ENCODE measurements around the gene CEACAM6. TPM values are rescaled to one million over a fixed set of nuclear protein-coding genes. Genes with fewer than 3 reads are reported as not detected.

Gene CEACAM6
- polyA plus RNA-seq, 4 donors: 8.5 to 45.8 (median 19.6) TPM

GRCh38 chr19:41711376-41712261 lies 43.7 kb upstream of the CEACAM6 start:
- H3K9me3 ChIP-seq (ENCODE audit: control insufficient read depth in 2 of 2, insufficient read depth in 1 of 2, low read depth in 1 of 2, low read length in 1 of 2): no peaks in the 10 kb centered on the region
- H3K4me3 ChIP-seq (ENCODE audit: low read depth in 1 of 3, low read length in 3 of 3): peak overlapping the region in 1 of 3 donors; percentile 35
- H3K27ac ChIP-seq (ENCODE audit: low read depth in 1 of 3, low read length in 2 of 3): no peak overlapping the region
- DNase-seq: no peak
- peaks cover 0 to 2% (median 0%) of the 10 kb centered on the region in 3 donors for H3K36me3 ChIP-seq (ENCODE audit: control insufficient read depth in 3 of 3, insufficient read depth in 2 of 3, low read depth in 1 of 3, low read length in 3 of 3)
- peaks cover 0 to 4% (median 3%) of the 10 kb centered on the region in 3 donors for H3K27me3 ChIP-seq (ENCODE audit: control insufficient read depth in 3 of 3, insufficient read depth in 3 of 3, low read length in 3 of 3)
- no peak for FAIRE-seq
- 84 to 91% (median 87%) methylated on average over 13 of the region's 13 CpGs for whole genome bisulfite sequencing, 3 donors
- no peaks in the 10 kb centered on the region for H3K4me1 ChIP-seq (ENCODE audit: control insufficient read depth in 3 of 3, insufficient read depth in 2 of 3, low read depth in 1 of 3, low read length in 2 of 3)

DNA sequence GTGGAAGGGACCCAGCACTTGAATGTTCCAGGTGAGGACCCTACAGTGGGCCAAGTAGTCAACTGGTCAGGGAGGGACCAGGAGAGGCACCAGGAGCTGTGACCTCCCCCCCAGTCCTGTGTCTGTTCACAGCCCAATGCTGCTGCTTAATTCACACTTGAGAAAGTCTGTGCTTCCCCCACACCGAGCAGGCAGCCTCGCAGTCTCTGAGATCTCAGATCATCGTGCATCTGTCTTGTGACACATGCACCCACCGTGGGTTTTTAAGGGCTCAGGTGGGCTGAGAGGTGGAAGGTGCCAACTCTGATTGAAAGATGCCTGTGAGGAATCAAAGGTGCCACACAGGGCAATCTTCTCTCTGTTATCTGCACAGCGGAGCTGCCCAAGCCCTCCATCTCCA lies 40.7 kb upstream of the CEACAM6 start:
- peaks cover 0 to 3% (median 3%) of the 10 kb centered on the region in 3 donors for H3K27me3 ChIP-seq (ENCODE audit: control insufficient read depth in 3 of 3, insufficient read depth in 3 of 3, low read length in 3 of 3)
- WGBS, 3 donors: 82 to 83% (median 83%) methylated on average over 5 of the region's 5 CpGs
- DNase-seq (no peak), FAIRE-seq (no peak)
- H3K9me3 ChIP-seq (ENCODE audit: control insufficient read depth in 2 of 2, insufficient read depth in 1 of 2, low read depth in 1 of 2, low read length in 1 of 2): no peaks in the 10 kb centered on the region
- H3K27ac ChIP-seq (ENCODE audit: low read depth in 1 of 3, low read length in 2 of 3): no peak overlapping the region
- no peaks in the 10 kb centered on the region for H3K4me1 ChIP-seq (ENCODE audit: control insufficient read depth in 3 of 3, insufficient read depth in 2 of 3, low read depth in 1 of 3, low read length in 2 of 3)
- H3K4me3 ChIP-seq (ENCODE audit: low read depth in 1 of 3, low read length in 3 of 3): no peak overlapping the region
- peaks cover 0 to 2% (median 0%) of the 10 kb centered on the region in 3 donors for H3K36me3 ChIP-seq (ENCODE audit: control insufficient read depth in 3 of 3, insufficient read depth in 2 of 3, low read depth in 1 of 3, low read length in 3 of 3)

GRCh38 chr19:41718761-41719160 lies 36.6 kb upstream of the CEACAM6 start:
- H3K27me3 ChIP-seq (ENCODE audit: control insufficient read depth in 3 of 3, insufficient read depth in 3 of 3, low read length in 3 of 3): peaks cover 0 to 3% (median 3%) of the 10 kb centered on the region in 3 donors
- no peak overlapping the region for H3K4me3 ChIP-seq (ENCODE audit: low read depth in 1 of 3, low read length in 3 of 3)
- no peaks in the 10 kb centered on the region for H3K4me1 ChIP-seq (ENCODE audit: control insufficient read depth in 3 of 3, insufficient read depth in 2 of 3, low read depth in 1 of 3, low read length in 2 of 3)
- 82 to 85% (median 85%) methylated on average over 6 of the region's 6 CpGs for WGBS, 3 donors
- no peak for FAIRE-seq
- no peak for DNase-seq
- no peak overlapping the region for H3K27ac ChIP-seq (ENCODE audit: low read depth in 1 of 3, low read length in 2 of 3)
- H3K36me3 ChIP-seq (ENCODE audit: control insufficient read depth in 3 of 3, insufficient read depth in 2 of 3, low read depth in 1 of 3, low read length in 3 of 3): peaks cover 0 to 2% (median 0%) of the 10 kb centered on the region in 3 donors
- no peaks in the 10 kb centered on the region for H3K9me3 ChIP-seq (ENCODE audit: control insufficient read depth in 2 of 2, insufficient read depth in 1 of 2, low read depth in 1 of 2, low read length in 1 of 2)

- Histone ChIP-seq H3K4me1 (ENCODE audit: control insufficient read depth in 3 of 3, insufficient read depth in 2 of 3, low read depth in 1 of 3, low read length in 2 of 3) (no peaks in the 10 kb centered on the region), H3K27me3 (ENCODE audit: control insufficient read depth in 3 of 3, insufficient read depth in 3 of 3, low read length in 3 of 3) (peaks cover 0 to 3% (median 1%) of the 10 kb centered on the region in 3 donors), H3K36me3 (ENCODE audit: control insufficient read depth in 3 of 3, insufficient read depth in 2 of 3, low read depth in 1 of 3, low read length in 3 of 3) (peaks cover 0 to 2% (median 0%) of the 10 kb centered on the region in 3 donors), H3K4me3 (ENCODE audit: low read depth in 1 of 3, low read length in 3 of 3) (no peak overlapping the region), H3K9me3 (ENCODE audit: control insufficient read depth in 2 of 2, insufficient read depth in 1 of 2, low read depth in 1 of 2, low read length in 1 of 2) (no peaks in the 10 kb centered on the region), H3K27ac (ENCODE audit: low read depth in 1 of 3, low read length in 2 of 3) (no peak overlapping the region)
- WGBS, 3 donors: 88 to 91% (median 90%) methylated on average over 3 of the region's 3 CpGs
- DNase-seq (no peak), FAIRE-seq (no peak)
Measured at GRCh38 chr19:41720103-41720502, 35.2 kb upstream of the CEACAM6 start.

GRCh38 chr19:41726493-41726892 lies 28.8 kb upstream of the CEACAM6 start:
- no peak for DNase-seq
- Histone ChIP-seq H3K27me3 (ENCODE audit: control insufficient read depth in 3 of 3, insufficient read depth in 3 of 3, low read length in 3 of 3) (no peaks in the 10 kb centered on the region), H3K4me1 (ENCODE audit: control insufficient read depth in 3 of 3, insufficient read depth in 2 of 3, low read depth in 1 of 3, low read length in 2 of 3) (peaks cover 0 to 2% (median 0%) of the 10 kb centered on the region in 3 donors), H3K36me3 (ENCODE audit: control insufficient read depth in 3 of 3, insufficient read depth in 2 of 3, low read depth in 1 of 3, low read length in 3 of 3) (peaks cover 0 to 2% (median 0%) of the 10 kb centered on the region in 3 donors), H3K4me3 (ENCODE audit: low read depth in 1 of 3, low read length in 3 of 3) (no peak overlapping the region), H3K9me3 (ENCODE audit: control insufficient read depth in 2 of 2, insufficient read depth in 1 of 2, low read depth in 1 of 2, low read length in 1 of 2) (no peaks in the 10 kb centered on the region), H3K27ac (ENCODE audit: low read depth in 1 of 3, low read length in 2 of 3) (no peak overlapping the region)
- FAIRE-seq: no peak
- WGBS, 3 donors: 52 to 75% (median 73%) methylated on average over 5 of the region's 5 CpGs

GRCh38 chr19:41734156-41734555 lies 21.2 kb upstream of the CEACAM6 start:
- DNase-seq (no peak), FAIRE-seq (no peak)
- Histone ChIP-seq H3K27ac (ENCODE audit: low read depth in 1 of 3, low read length in 2 of 3) (peak overlapping the region in 2 of 3 donors; percentile 92 to 96), H3K4me3 (ENCODE audit: low read depth in 1 of 3, low read length in 3 of 3) (no peak overlapping the region), H3K9me3 (ENCODE audit: control insufficient read depth in 2 of 2, insufficient read depth in 1 of 2, low read depth in 1 of 2, low read length in 1 of 2) (no peaks in the 10 kb centered on the region), H3K27me3 (ENCODE audit: control insufficient read depth in 3 of 3, insufficient read depth in 3 of 3, low read length in 3 of 3) (no peaks in the 10 kb centered on the region), H3K36me3 (ENCODE audit: control insufficient read depth in 3 of 3, insufficient read depth in 2 of 3, low read depth in 1 of 3, low read length in 3 of 3) (no peaks in the 10 kb centered on the region), H3K4me1 (ENCODE audit: control insufficient read depth in 3 of 3, insufficient read depth in 2 of 3, low read depth in 1 of 3, low read length in 2 of 3) (peaks cover 0 to 32% (median 2%) of the 10 kb centered on the region in 3 donors)
- 18 to 56% (median 35%) methylated on average over 4 of the region's 4 CpGs for WGBS, 3 donors

DNA sequence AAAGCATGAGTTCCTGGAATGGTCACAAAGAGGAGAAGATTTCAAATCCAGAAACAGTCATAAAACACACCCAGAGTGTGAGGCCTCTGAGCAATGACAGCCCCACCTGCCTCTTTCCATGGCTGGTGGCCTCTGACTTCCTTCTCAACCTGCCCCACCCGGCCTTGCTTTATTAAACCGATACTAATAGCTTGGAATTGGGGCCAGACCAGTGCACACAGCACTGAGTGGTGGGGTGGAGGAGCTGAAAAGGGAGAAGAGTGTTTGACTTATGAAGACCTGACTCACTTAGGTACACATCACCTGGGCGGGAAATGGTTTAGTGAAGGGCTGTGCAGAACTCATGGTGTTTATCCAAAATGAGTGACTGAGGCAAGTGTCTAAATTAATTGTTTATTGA lies 20.7 kb upstream of the CEACAM6 start:
- H3K27ac ChIP-seq (ENCODE audit: low read depth in 1 of 3, low read length in 2 of 3): peak overlapping the region; percentile 17 to 96 (median 92)
- DNase-seq (peak; percentile 92), FAIRE-seq (no peak)
- H3K9me3 ChIP-seq (ENCODE audit: control insufficient read depth in 2 of 2, insufficient read depth in 1 of 2, low read depth in 1 of 2, low read length in 1 of 2): no peaks in the 10 kb centered on the region
- 6 to 56% (median 35%) methylated on average over 3 of the region's 3 CpGs for WGBS, 3 donors
- H3K27me3 ChIP-seq (ENCODE audit: control insufficient read depth in 3 of 3, insufficient read depth in 3 of 3, low read length in 3 of 3): no peaks in the 10 kb centered on the region
- no peak overlapping the region for H3K4me3 ChIP-seq (ENCODE audit: low read depth in 1 of 3, low read length in 3 of 3)
- peaks cover 0 to 36% (median 2%) of the 10 kb centered on the region in 3 donors for H3K4me1 ChIP-seq (ENCODE audit: control insufficient read depth in 3 of 3, insufficient read depth in 2 of 3, low read depth in 1 of 3, low read length in 2 of 3)
- H3K36me3 ChIP-seq (ENCODE audit: control insufficient read depth in 3 of 3, insufficient read depth in 2 of 3, low read depth in 1 of 3, low read length in 3 of 3): no peaks in the 10 kb centered on the region

GRCh38 chr19:41735071-41735600 lies 20.2 kb upstream of the CEACAM6 start:
- H3K9me3 ChIP-seq (ENCODE audit: control insufficient read depth in 2 of 2, insufficient read depth in 1 of 2, low read depth in 1 of 2, low read length in 1 of 2): no peaks in the 10 kb centered on the region
- DNase-seq (peak; percentile 71 to 75), FAIRE-seq (no peak)
- WGBS, 3 donors: 23 to 53% (median 40%) methylated on average over 5 of the region's 5 CpGs
- H3K4me3 ChIP-seq (ENCODE audit: low read depth in 1 of 3, low read length in 3 of 3): no peak overlapping the region
- no peaks in the 10 kb centered on the region for H3K27me3 ChIP-seq (ENCODE audit: control insufficient read depth in 3 of 3, insufficient read depth in 3 of 3, low read length in 3 of 3)
- no peaks in the 10 kb centered on the region for H3K36me3 ChIP-seq (ENCODE audit: control insufficient read depth in 3 of 3, insufficient read depth in 2 of 3, low read depth in 1 of 3, low read length in 3 of 3)
- peak overlapping the region; percentile 66 to 96 (median 92) for H3K27ac ChIP-seq (ENCODE audit: low read depth in 1 of 3, low read length in 2 of 3)
- H3K4me1 ChIP-seq (ENCODE audit: control insufficient read depth in 3 of 3, insufficient read depth in 2 of 3, low read depth in 1 of 3, low read length in 2 of 3): peaks cover 0 to 38% (median 2%) of the 10 kb centered on the region in 3 donors
